Measurements from ENCODE around the gene C6orf15. TPM values are rescaled to one million over a fixed set of nuclear protein-coding genes. Genes with fewer than 3 reads are reported as not detected.
A peak's percentile ranks its signal among the peaks of the same experiment; 100 is the strongest.

Gene C6orf15
- not detected in 2 replicates for total RNA-seq (ENCODE audit: low replicate concordance)

GRCh38 chr6:31112478-31112877, at the start of gene C6orf15:
Gene C6orf15, minus strand, starts transcription at chr6:31112575. Its CDS starts 20 bp downstream, at chr6:31112555.
- no peak for DNase-seq (ENCODE audit: low read depth)
- H3K4me3 ChIP-seq (ENCODE audit: low read depth, low read length): no peak within 1 kb of the TSS
- TF ChIP-seq, protein P1, sequence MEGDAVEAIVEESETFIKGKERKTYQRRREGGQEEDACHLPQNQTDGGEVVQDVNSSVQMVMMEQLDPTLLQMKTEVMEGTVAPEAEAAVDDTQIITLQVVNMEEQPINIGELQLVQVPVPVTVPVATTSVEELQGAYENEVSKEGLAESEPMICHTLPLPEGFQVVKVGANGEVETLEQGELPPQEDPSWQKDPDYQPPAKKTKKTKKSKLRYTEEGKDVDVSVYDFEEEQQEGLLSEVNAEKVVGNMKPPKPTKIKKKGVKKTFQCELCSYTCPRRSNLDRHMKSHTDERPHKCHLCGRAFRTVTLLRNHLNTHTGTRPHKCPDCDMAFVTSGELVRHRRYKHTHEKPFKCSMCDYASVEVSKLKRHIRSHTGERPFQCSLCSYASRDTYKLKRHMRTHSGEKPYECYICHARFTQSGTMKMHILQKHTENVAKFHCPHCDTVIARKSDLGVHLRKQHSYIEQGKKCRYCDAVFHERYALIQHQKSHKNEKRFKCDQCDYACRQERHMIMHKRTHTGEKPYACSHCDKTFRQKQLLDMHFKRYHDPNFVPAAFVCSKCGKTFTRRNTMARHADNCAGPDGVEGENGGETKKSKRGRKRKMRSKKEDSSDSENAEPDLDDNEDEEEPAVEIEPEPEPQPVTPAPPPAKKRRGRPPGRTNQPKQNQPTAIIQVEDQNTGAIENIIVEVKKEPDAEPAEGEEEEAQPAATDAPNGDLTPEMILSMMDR (IDR thresholded peaks at IDR 0.05; ENCODE audit: insufficient read depth, low read length): no peak

- TF ChIP-seq, protein P1 (IDR thresholded peaks at IDR 0.05; ENCODE audit: insufficient read depth, low read length): no peak
- DNase-seq (ENCODE audit: low read depth): no peak
- H3K4me3 ChIP-seq (ENCODE audit: low read depth, low read length): no peak overlapping the region
These were observed 49.1 kb upstream of the C6orf15 start for GRCh38 chr6:31161216-31162126.

GRCh38 chr6:31158863-31159855, 46.8 kb upstream of the C6orf15 start:
- TF ChIP-seq, protein P1 (IDR thresholded peaks at IDR 0.05; ENCODE audit: insufficient read depth, low read length): peak; percentile 12

GRCh38 chr6:31158140-31158862, 45.9 kb upstream of the C6orf15 start, which contains the start of gene TCF19:
Gene TCF19, plus strand, starts transcription at chr6:31158589. Its CDS starts 881 bp downstream, at chr6:31159470.
- peak within 1 kb of the TSS; percentile 84 for H3K4me3 ChIP-seq (ENCODE audit: low read depth, low read length)
- TF ChIP-seq, protein P1 (IDR thresholded peaks at IDR 0.05; ENCODE audit: insufficient read depth, low read length): no peak
- peak; percentile 99 for DNase-seq (ENCODE audit: low read depth)

More at GRCh38 chr6:31158863-31159855, 46.8 kb upstream of the C6orf15 start:
- peak overlapping the region; percentile 84 for H3K4me3 ChIP-seq (ENCODE audit: low read depth, low read length)
- peak; percentile 13 for DNase-seq (ENCODE audit: low read depth)

DNA sequence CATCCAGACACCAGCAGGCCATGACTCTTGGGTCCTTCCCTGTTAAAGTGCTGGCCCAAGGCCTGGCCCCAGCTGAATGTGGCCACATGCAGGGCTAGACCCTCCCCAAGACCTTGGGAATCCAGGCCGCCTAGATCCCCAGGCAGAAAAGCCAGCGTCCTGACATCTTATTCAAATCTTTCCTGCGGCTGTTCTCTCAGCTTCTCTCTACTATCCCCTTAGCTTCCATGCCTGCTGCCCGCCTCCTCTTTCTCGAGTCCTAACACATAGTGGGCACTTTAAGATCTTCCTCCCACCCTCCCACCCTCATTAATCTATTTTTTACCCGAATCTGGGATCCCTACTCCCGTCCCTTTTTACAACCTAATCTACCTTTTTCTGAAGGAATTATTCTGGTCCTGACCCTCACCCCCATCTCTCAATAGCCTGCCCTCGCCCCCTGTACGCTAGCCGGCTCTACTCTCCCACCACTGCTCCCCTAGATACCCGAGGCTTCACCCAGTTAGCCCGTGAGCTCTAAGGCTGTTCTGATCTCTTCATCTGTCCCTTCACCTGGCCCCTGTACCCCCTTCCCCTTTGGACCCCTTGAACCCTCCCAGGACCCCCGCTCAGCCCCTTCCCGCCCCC, 45.3 kb upstream of the C6orf15 start, which contains the start of gene CCHCR1:
TSS of gene CCHCR1 (minus strand) at position 290 of the 627 bp plus-strand sequence. CDS start at position 88, 202 bp downstream.
- TF ChIP-seq, protein P1 (IDR thresholded peaks at IDR 0.05; ENCODE audit: insufficient read depth, low read length): no peak
- H3K4me3 ChIP-seq (ENCODE audit: low read depth, low read length): peak within 1 kb of the TSS; percentile 84
- no peak for DNase-seq (ENCODE audit: low read depth)
